HG02973 (cell line): ENCODE data around the gene SEMA5A.

Source experiments
- ATAC-seq: cut with Tn5 transposase; IDR thresholded peaks from one replicate; pipeline ENCODE4 v1.9.1; 2021; ENCODE audit warnings: moderate library complexity; ENCODE audit not compliant: unreplicated experiment

SEMA5A gene

DNA sequence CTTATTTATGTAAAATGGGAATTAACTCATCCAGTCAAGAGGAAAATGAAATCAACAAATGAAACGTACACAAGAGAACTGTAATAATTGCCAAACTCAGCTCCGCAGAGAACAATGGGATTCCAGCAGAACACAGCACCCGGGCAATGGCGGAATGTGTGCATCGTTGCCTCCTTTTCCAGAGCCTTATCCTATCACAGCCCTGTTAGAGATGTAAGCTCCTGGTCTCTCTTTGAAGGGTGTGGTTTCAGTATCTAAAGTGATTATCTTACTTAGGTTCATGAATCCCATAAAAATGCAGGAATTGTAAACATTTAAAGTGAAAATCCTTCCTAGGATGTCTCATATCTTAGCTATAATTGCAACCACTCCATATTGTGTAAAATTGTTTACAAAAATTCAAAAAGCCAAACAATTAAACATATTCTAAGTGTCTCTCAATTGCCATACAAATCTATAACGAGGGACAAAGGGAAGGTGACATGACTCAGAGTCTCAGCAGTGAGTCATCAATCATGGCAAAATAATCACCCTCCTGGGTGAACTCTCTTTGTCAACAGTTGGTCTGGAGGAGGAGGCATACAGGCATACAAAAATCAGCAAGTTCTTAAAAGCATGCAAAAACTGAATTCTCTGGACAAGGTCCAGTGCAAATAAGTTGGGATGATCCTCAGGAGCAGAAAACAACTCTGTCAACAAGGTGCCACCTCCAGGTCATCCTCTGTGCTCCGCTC, 22.6 kb downstream of the SEMA5A start:
- no peak for ATAC-seq

DNA sequence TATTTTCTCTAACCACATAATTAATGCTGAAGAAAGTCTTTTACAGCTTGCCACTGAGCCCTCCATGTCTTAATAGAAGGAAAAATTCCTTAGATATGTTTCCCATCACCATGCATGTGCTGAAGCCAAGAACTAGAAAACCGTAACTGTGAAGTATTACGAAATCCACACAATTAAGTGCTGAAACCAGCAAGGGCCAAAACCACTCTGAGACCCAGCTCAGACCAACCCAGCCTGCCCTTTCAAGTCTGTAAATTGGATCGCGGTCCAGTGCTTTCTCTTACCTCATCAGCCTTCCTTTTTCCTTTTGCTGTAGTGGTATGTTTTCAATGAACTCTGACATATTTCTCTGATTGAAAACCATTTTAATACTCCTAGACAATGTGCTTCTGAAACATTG, 26.3 kb downstream of the SEMA5A start:
- no peak for ATAC-seq

DNA sequence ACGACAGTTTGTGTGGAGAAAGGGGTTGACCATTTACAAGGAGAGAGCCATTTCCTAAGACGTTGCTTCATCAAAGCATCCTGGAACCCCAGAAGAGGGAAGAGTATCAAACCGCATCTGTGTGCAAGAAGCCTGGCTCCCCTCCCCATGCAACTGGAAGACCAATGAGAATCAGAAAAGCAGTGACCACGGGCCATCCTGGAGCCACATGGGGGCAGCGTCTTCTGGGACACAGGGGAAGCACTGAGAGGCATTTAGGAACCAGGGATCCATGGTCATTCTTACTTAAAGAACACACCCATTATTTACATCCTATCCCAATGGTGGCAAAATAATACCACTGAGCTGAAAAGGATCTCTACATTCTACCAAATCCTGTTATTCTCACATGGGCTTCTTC, 29.3 kb downstream of the SEMA5A start:
- no peak for ATAC-seq

DNA sequence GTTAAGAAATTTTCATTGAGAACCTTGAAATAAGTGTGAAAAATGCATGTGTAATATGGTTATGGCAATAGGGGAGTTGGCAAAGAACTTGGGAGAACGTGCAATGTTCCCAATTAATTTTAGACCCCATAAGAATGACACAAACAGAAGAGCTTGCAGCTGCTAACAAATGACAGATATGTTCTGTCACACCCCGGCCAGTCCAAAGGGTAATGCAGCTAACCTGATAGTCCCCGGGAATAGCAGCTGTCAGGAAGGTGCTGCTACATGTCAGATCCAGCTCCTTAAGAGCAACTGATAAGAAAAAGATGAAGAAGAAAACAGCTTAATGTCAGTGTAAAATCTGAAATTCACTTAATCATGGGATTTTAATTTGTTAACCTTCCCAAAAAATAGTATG, 30.4 kb downstream of the SEMA5A start:
- ATAC-seq, result no peak

DNA sequence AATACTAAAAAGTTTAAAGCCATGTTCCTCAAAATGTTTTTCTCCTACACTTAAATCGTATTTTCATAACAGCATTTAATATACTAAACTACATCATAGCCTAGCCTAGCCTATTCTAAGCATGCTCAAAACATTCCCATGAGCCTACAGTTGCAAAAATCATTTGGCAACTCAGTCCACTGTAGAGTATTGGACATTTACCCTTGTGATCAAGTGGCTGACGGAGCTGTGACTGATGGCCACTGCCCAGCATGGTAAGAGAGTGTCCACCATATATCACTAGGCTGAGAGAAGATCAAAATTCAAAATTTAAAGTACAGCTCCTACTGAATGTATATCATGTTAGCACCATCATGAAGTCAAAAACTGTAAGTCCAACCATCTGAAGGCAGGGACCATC, 30.9 kb downstream of the SEMA5A start:
- ATAC-seq, result no peak

DNA sequence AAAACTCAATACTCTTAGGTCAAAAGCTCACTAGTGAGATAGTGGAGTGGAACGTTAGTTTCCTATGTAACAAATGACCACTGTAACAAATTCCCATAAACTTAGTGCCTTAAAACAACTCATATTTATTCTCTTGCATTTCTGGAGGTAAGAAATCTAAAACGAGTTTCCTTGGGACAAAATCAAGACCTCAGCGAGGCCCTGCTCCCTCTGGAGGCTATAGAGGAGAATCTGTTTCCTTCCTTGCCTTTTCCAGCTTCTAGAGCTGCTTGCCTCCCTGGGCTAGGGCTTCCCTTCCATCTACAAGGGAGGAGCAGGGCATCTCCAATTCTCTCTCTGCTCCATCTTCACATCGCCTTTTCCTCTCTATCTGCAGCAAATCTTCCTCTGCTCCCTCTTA, 32.0 kb downstream of the SEMA5A start:
- no peak for ATAC-seq

DNA sequence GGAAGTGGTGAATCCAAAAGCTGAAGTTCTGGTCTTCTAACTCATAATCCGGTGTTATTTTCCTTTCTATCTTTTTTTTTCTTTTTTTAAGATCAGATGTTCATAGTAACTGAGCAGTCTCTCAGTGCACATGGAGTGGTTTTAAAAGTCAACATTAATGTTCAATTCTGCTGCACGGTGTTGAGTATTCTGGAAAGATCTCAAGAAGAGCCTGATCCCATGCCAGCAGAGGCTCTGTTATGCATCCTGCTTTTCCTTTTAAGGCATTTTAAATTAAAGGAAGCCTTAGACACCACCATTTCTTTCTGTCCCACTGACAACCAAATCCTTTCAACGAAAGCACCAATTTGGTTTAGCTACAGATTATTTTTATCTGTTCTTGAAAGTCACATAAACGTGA, 33.4 kb downstream of the SEMA5A start:
- no peak for ATAC-seq

DNA sequence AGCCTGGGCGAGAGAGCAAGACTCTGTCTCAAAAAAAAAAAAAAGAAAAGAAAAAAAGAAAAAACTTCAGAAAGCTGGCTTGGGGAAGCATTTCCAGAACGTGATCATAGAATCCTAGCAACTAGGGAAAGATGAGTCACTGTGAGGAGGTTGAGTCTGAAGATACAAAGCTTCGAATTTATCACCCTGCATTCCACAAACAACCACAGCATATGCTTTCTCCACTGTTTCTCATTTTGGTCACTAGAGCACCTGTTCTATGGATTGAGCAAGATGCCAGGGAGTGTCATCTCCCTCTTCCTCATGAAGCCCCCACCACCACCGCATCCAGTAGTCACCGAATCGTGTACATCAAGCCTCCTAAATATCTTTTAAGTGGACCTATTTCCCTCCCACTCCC, 37.9 kb downstream of the SEMA5A start:
- no peak for ATAC-seq

DNA sequence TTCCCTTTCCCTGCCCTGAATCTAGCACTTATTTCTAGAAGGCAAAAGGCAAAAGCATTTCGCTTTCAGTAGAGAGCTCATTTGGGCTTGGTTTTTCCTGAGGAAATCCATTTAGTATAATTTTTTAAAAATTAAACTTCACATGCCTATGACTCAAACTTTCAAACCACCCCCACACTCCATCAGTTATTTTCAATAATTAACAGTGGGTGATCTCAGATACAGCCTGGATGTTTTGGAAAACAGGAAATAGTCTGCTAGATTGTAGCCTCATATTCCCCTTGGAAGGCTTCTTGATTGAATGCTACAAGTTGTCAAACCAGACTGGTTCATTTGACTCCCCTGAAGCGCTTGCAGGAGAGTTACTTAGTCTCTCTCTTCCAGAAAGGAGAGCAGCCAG, 40.6 kb downstream of the SEMA5A start:
- ATAC-seq, result no peak

DNA sequence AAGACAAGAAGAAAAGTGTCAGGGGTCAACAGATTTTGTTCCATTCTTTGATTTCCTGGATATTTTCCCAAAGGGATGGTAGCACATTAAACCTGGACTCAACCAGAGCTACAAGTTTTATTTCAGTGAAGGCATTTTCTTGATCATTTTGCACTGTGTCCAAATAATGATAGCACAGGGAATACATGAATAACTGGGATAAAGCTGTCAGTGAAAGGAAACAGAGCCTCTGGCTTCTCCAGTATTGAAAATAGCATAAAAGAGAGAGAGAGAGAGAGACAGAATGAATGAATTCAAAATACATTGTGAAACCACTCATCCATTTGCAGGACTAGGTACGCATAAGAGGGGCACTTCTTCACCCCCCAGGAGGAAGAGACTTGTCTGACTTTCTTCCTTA, 43.0 kb downstream of the SEMA5A start:
- ATAC-seq, result no peak

DNA sequence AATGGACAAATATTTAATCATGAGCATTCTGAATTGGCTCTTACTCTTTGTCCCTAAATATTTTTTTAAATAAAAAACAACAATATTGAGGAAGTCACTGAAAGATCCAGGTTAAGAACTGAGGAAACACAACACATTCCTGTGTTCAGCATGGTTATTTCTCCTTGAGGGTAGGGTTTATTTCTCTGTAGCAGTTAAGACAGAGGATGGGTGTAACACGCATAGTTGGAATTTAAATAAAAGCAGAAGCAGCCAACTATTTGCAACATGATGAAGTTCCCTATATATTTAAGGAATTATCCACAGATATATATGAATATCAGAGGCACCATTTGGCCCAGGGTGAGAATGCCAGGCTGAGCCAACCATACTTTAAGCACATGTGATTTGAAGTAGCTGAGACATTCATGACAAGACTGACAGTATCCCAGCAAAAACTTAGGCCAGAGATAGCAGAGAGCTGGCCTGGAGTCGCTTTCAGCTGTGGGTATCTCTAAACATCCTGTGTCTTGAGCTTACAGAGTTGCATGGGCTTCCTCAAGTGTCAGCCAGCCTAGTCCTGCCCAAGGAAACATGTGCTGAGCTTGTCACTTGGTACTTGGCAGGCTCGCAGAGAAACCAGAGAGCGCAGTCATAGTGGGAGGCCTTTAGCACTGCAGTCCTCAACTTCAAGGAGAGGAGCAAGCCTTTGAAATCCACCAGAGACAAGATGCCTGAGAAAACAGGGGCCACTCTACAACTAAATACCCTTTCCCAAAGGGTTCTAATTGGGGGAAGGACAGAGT, 43.6 kb downstream of the SEMA5A start:
- no peak for ATAC-seq

DNA sequence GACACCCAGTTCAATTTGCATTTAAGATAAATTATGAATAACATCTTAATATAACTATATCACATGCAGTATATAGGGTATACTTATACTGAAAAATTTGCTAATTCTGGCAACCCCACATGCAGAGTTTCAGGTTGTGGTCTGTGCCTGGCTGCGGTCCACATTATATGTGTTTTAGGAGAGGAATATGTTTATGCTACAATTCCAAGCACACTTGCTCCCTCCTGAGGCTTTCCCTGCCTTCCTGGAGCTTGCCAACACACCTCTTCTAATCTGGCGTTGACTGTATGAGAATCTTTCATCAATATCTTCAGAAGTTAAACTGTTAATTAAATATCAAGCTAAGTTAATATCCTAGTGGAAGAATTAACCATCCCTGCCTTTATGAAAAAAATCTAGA, 45.2 kb downstream of the SEMA5A start:
- no peak for ATAC-seq

DNA sequence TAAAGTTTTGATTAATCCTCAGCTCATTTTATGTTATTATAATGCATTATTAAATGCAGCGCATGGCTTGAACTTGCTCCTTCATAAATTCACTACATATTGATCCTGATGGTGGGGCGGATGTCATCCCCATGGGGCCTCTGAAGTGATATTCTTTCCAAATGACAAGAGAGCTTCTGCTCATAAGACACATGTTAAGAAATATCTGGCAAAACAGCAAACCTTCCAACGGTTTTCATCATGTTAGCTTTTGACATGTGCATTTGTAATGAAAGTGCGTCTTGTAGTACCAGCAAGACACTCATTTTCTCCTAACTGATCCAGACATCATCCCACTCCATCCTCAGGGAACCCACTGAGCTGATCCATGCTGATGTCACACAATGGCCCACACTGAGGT, 45.7 kb downstream of the SEMA5A start:
- no peak for ATAC-seq

DNA sequence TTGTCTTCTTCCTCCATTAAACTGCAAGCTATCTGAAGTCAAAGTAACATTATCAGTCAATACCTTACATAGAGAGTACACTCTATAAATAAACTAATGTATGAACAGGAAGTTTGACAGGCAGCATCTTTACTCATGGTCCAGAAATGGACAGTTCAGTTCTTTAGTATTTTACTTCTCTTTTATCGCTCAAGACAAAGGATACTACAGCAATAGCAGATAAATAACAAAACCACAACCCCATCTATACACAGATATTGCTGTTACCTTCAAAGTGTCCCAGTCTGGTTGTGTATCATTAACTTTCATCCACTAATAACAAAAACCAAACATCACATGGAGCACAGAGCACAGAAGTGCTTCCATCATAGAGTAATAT, 46.4 kb downstream of the SEMA5A start:
- ATAC-seq, result peak; percentile 75

DNA sequence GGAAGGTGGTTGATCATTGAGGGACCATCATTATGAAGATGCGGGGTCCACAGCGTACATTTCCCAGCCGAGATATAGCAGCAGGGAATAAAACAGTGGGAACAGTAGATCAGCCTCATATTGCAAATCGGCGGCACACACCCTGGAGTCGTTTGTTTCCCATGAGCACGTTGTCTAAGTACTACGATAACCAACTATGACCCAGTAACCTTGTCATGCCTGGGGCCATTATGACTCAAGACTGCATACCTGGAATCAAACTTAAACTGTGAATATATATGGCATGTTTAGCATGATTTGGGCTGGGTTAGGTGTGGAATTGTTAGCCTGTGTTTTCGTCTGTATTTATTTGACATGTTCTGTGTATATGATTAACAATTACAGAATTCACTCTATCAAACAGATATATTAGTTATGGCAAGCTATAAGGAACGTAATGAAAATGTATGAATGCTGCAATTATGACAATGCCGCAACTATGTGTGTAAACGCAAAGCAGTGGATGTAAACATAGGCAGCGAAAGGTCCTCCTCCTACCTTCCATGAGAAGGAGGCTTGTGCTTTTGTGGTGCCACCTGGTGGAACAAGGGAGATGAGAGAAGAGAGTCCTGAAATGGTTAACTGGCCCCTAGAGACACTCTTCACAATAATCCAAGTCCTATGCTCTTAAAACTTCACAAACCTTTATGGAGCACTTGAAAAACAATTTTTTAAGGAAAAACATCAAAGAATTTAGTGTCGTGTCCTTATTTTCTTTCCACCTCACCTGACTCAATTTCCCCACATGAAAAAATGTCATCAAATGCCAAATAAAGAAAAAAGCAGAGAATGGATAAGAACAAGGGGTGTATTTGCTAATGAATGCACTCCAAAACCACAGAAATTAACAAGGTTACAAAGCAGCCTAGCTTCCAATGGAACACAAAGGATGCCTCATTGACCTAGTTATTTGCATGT, 47.1 kb downstream of the SEMA5A start:
- peak; percentile 36 for ATAC-seq

DNA sequence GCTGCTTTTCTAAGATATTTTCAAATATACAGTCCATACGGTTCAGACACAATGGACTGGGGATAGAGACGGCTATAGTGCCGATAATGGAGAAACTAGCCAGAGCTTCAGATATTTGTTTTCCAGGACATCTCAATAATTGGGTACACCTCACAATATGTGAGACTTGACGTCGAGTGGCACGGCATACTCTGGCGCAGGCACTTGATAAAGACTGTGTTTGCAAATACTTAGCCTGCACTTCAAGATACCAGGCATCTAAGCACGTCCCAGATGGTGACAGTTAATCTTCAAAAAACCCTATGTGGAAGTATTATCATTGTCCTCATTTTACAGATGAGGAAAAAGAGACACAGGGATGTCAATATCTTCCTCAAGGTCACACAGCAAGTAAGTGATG, 48.5 kb downstream of the SEMA5A start:
- no peak for ATAC-seq

DNA sequence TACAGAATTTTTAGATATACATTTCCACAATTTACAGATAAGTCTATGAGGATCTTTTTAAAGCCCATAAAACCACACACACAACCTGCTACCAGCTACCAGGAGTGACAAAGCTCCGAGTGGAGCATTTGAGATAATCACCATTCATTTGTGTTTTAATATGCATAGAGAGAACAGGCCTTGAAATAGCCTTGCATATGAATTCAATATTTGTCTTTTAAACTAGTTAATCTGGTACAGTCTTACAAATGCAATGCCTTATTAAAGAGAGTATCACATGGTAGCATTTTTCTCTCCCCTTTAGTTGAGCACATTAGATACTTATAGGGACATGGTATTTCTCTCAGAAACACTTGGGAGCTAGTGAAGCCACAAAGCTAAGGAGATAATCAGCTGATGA, 49.1 kb downstream of the SEMA5A start:
- ATAC-seq, result no peak

DNA sequence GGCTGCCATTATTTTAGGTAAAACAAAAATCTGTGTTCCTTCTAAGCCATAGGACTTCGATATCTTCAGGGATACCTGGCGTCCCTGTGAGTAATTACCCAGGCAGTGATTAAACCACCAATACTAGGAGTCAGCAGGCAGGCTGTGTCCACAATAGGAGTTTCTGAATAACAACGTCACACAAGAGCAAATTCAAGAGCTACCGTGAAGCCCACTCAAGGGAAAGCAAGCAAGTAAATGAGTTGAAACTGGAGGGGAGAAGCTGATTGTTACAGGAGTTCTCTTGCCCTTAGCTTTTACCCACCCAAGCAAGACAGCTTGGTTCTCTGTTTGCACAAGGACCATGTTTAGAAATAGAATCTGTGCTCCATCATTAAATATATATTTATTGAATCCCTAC, 50.8 kb downstream of the SEMA5A start:
- no peak for ATAC-seq

DNA sequence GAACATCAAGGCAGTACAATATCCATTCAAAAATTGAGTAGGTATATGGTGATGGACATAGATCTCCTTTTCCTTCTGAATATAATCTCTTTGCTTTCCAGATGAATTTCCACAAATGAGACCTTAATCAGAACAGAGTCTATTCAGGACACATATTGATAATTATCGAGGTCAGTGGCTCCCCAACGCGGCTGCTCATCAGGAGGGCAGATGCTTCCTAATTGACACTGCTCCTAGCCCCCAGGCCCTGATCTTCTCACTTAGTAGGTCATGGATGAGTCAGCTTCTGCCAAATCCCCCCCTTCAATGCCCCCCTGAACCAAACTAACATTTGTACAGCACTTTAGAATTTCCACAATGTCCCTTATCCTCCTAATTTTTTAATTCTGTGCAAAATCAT, 51.6 kb downstream of the SEMA5A start:
- no peak for ATAC-seq

DNA sequence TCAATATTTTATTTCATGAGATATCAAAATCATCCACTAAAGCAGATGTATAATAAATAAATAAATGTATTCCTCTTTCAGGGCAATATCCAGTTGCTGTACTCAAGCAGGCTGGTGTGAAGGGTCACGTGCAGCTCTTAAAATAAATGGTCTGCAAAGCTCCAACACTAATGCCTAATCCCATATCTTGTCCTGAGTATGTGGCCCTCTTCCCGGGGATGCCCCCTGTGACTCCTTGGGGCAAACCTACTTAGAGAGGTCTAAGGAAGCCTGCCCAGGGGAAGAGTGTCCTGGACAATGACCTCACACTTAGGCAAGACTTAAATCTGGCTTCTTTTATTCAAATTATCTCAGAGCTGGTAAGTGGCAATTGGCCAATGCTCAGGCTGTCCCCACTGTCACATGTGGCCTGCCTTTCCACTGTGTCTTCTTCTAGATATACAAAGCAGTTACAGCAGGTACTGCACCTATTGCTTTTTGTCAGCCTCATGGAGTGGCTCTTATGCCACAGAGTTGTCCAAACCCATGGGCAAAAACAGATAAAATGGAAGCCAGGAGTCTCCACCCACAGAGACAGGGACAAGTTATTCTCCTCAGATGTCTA, 55.3 kb downstream of the SEMA5A start:
- ATAC-seq, result no peak

DNA sequence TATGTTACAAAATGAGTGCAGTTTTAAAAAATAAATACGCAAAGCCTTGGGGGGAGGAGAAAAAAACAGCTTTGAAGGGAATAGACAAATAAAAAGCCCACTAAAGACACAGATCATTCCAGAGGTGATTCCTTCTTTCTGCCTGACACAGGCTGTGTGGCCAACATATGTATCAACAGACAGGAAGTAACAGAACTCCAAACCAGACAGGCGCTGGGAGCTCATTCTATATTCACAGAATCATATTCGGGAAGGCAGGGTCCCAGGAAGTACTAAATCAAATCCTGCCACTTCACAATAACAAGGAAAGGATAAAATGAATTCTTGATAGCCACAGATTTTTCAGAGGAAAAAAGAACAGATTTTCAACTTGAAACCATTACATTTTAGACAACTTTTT, 62.1 kb downstream of the SEMA5A start:
- no peak for ATAC-seq
